CD1c-positive myeloid dendritic cell (primary cell): ENCODE data around the gene TNK2.
A peak's percentile ranks its signal among the peaks of the same experiment; 100 is the strongest.
"Not testable (repeated sequence)": the region's sequence is repeated elsewhere in the genome, so short reads cannot be mapped to it uniquely, and the experiment has no call there.

Source experiments
- DNase-seq: peaks from one replicate; pipeline ENCODE4 v3.0.0-alpha.2; 2016; ENCODE audit errors: extremely low spot score

TNK2 gene

DNA sequence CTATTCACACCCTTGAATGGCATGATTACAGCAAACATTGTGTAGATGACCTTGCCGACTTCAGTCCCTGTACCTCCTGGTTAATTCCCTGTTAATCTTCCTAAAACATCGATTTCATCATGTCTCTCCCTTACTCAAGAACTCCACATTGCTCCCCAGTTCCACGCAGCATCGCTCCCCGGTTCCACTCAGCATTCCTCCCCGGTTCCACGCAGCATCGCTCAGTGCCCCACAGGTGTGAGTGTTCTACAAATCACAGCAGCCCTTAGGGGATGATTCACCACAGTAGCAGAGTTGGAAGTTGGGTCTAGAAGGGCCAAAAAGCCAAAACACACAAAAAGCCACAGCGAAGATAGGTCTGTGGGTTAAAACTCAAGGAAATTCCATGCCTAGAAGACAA lies 8.6 kb upstream of the TNK2 start:
- DNase-seq = no peak

DNA sequence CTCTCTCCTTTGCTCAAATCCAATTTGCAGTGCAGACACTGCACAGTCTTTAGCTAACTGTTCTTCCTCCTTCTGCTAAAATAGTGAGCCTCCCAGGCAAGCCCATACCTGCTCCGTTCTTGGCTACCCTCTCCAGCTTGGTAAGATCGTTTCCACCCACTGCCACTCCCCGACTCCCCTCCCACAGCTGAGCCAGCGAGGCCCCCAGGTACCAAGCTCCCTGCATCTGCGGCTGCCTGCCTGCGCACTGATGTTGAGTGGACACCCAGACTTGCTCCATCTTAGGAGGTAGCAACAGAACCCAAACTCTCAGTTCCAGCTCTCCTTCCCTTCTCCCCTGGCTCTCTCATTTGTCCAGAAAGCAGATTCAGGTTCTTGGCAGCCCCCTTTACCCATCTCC lies 7.9 kb upstream of the TNK2 start:
- DNase-seq = no peak

DNA sequence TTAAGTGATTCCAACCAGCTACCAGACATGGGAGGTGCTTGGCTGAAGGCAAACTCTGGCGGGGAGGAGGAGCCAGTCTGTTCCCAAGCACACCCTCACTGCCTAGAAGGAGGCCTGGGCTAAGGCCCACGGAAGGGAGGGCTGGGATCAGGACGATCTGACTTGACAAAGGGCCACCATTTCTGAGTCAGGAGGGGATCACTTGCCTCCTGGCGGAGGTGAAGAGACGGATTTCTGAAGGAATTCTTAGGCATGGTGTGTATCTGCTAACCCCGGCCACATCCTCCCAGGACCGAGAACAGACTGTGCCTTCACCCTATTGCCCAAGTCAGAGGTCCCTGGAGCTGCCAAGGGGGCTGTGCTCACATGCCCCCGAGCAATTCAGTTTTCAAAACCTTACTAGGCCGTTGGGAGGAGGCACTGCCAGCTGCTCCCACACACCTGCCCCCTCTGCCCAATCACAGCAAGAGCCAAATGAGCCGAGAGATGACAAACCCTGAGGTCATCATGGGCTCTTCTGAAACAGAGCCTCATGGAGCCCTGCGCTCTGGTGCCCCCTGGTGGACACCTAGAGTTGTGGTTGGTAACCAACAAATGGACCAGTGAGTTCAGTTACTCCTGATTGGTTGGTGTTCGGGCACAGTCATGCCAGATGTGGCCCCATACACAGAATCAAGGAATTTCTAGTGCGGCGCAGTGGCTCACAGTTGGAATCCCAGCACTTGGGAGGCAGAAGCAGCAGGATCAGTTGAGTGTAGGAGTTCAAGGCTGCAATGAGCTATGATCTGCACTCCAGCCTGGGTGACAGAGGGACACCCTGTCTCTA lies 6.5 kb upstream of the TNK2 start:
- DNase-seq = peak; percentile 97

DNA sequence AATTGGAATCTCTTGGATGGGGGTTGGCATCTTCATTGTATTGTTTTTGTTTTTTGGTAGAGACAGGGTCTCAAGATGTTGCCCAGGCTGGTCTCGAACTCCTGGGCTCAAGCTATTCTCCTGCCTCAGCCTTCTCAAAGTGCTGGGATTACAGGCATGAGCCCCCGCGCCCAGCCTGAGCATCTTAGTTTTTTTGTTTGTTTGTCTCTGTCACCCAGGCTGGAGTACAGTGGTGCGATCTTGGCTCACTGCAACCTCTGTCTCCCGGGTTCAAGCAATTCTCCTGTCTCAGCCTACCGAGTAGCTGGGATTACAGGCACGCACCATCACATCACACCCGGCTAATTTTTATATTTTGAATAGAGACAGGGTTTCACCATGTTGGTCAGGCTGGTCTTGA lies 5.8 kb upstream of the TNK2 start:
- DNase-seq = not testable (repeated sequence)

DNA sequence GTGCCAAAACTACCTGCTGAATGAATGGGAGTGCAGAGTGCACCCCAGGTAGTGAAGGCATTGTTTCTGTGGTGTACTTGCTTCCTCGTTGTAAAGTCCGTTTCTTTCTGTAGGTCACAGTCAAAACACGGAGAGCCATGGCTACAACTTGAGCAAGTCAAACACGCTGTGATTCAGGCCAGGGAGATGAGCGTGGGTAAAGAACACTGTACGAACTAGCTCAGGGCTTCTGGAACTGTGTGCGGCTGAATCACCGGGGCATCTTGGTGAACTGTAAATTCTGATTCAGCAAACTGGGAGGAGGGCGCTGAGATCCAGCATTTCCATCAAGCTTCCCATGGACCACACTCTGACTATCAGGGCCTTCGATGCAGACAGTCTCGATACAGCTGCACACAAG lies 5.0 kb upstream of the TNK2 start:
- DNase-seq = no peak

DNA sequence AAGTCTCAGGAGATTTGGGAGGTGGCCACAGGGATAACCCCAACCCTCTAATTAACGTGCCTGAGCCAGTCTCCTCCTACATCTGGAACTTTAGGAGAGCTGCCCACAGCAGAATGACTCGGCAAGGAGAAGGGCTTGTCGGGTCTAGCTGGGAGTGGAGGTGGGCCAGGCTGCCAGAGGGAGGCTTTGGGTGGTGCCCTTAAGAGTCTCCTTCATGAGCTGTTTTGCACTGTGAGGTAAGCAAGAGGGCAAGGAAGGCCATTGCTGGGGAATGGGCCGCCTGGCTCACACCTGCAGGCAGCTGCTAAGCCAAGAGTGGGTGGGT lies 3.6 kb upstream of the TNK2 start:
- DNase-seq = no peak

DNA sequence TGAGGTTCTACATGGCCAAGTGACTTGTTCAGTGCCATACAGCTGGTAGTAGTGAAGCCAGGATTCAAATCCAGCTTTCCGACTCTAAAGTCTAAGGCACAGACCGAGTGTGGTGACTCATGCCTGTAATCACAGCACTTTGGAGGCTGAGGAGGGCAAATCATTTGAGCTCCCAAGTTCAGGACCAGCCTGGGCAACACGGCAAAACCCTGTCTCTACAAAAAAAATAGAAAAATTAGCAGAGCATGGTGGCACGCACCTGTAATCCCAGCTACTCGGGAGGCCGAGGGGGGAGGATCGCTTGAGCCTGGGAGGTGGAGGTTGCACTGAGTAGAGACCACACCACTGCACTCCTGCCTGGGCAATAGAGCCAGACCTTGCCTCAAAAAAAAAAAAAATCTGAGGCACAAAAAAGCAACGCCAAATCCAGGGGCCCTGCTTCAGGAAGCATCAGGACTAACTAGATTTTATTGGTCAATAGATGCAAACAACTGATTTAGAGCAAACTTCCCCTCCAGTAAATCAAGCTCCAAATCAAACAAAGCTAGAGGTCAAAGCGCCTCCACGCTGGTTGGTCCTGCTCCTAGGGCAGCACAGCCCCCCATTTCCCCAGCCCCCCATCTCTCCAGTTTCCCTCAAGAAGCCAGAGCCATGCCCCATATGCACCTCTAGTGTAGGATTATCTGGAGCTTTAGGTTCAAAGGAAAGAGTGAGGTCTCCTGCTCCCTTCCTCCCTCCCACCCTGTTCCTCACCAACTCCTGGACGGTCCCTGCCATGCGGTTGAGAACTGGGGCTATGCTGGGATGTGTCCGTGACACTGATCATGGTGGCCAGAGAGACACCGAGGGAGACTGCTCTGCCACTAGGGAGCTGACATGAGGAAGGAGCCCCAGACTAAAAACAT lies 2.9 kb upstream of the TNK2 start:
- no peak for DNase-seq

DNA sequence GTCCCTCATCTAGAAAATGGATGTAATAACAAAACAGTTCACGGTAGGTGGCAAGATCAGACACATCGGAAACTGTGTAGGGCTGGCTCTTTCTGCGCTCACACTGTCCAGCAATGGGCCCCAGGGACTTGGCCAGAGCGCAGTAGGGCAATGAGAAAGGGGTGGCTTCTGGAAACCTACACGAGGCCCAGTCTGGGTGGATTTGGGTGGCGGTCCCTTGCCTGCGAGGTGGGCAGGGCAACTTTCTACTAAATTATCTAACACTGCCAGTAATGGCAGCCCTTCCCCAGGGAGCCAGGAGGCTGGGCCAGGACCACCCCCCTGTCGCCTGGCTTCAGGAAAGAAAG lies 2.1 kb upstream of the TNK2 start:
- DNase-seq = no peak

DNA sequence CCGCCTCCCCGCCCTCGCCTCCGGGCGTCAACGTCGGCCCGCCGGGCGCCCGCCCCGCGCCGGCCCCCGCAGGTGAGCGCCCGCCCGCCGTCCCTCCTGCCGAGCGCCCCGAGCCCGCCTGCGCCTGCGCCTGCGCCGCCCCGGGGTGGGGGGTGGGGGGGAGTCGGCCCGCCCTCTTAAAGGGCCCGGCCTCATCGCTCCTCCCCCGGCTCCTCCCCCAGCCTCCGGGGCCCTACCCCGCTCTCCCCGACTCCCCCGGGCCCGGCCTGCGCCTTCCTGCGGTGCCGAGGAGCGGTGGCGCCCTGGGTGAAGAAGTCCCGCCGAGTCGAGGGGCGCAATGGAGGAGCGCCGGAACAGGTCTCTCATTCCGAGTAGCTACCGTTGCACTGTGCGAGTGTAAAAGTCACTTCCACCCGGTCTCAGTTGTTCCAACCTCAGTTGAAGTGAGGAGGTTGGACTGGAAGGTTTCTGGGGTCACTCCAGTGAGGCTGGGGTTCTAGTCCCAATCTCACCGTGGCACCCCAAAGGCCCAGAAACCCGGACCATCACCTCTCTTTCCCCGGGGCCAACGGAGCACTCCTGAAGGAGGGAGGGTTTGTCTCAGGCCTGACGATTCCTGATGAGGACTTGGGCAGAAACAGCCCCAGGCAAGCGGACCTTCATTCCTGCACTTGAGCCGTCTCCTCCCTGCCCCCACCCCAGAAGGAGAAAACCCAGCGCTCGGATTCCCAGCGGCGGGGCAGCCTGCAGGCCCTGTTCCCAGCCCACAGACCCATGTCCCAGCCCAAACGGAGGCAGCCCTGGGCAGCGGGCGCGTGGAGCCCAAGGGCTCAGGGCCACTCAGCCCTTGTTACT lies 1.5 kb upstream of the TNK2 start:
- peak; percentile 85 for DNase-seq

DNA sequence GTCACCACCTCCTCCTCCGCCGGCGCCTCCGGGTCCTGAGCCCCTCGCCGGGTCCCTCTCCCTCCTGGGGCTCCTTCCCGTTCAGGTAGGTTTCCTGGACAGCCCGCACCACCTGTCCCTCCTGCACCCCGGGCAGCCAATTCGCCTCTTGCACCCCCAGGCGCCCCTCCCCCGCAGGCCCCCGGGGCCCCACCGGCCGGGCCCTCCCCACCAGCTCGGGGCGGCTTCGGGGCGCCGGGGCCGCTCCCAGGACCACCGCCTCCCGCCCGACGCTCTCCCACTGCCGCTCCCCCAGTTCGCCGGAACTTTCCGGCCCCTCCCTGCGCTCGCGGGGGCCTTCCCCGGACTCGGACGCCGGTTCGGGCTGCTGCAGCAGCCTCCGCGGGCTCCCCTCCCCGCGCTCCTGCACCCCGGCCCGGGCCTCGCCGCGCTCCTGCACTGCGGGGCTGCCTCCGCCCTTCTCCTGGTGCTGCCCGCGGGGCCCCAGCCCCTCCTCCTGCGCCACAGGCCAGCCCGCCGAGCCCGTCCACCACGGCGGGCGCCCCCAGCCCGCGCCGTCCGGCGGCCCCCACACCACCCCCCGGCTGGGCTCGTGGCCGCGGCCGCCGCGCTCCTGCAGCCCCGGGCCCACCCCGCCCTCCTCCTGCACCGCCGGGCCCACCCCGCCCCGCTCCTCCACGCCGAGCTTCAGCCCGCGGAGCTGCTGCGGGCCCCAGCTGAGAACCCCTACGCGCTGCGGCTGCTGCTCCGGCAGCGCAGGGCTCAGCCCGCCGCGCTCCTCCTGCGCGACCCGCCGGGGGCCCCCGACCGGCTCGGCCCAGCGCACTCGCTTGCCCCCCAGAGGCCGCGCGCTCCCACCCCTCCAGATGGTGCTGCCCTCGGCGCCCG lies 587 bp upstream of the TNK2 start:
- DNase-seq = peak; percentile 19

DNA sequence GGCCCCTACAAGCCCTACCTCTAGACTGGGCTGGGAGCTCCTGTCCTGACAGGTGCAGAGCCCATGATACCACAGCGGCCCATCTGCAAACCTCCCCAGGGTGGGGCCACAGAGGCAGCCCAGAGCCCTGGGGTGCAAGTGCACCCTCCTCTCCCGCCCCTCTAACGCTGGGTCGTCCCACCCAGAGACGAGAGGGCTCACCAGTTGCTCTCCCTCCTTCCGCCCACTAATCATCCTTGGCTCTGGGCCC lies 742 bp downstream of the TNK2 start:
- no peak for DNase-seq

DNA sequence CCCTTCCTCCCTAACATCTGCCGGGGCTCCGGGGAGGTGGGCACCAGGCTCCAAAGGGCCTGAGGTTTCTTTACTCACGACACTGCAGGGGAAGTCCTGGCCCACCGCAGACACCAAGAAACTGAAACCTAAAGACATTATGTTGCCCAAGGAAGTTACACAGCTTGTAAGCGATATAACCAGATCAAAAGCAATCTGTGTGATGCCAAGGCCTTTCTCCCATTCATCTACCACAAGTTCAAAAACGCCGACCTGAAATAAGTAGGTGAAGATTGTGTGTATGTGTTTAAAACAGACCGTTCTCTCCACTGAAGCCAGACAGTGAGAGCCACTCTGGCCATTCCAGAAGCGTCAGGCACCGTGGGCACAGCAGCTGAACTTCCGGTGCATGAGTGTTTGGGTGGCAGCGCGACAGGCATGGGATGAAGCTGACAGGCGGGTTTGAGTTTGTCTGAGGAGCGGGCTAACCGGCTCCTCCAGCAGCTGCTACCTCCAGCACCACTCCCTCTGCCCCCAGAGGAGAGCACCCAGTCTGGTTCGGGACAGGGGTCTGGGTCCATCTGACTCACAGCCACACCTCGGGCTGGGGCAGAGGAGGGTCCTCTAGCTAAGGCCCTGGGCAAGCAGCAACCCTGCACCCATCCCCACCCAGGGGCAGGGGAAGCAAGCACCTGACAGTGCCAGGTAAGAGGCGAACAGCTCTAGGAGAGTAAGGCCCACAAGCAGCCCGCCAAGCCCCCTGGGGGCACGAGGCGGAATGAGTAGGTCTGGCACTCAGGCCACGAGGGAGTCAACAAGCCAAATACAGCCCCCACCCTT lies 1.3 kb downstream of the TNK2 start:
- DNase-seq = peak; percentile 76

DNA sequence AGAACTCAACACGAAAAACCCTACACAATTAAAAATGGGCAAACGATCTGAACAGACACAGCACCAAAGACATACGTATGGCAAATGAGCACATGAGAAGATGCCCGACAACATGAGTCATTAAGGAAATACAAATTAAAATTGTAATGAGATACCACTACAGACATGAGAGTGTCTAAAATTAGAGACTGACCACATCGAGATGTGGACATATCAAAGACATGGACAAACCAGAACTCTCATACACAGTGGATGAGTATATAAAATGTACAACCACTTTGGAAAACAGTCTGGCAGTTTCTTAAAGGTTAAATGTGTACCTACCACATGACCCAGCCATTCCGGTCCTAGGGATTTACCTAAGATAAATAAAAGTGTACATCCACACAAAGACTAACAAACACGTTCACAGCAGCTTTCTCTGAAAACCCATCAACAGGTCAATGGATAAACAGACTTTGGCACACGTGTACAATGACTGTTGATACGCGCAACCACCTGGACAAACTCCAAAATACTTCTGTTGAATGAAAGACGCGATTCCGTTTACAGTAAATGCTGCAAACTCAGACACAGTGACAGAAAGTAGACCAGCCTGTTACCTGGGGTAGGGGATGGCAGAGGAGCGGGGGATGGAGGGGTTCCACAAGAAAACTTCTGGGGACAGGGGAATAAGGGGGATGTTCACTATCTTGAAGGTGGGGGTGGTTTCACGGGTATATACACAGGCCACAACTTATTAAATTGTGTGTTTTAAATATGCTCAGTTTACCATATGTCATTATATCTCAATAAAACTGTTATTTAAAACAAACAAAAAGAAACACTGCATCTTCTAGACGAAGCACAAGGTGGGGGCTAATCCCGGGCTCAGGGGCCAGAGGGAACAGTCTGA lies 2.1 kb downstream of the TNK2 start:
- DNase-seq = peak; percentile 51

DNA sequence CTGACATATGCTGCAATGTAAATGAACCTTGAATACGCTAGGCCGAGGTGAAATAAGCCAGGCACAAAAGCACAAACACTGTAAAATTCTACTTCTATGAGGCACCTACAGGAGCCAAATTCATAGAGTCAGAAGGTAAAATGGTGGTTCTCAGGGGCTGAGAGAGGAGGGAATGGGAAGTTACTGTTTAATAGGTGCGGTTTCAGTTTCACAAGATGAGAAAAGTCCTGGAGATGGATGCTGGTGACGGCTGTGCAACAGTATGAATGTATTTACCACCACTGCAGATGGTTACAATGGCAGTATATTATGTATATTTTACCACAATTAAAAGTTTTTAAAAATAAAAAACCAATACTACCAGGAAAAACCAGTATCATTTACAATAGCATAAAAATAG lies 4.0 kb downstream of the TNK2 start:
- peak; percentile 53 for DNase-seq

DNA sequence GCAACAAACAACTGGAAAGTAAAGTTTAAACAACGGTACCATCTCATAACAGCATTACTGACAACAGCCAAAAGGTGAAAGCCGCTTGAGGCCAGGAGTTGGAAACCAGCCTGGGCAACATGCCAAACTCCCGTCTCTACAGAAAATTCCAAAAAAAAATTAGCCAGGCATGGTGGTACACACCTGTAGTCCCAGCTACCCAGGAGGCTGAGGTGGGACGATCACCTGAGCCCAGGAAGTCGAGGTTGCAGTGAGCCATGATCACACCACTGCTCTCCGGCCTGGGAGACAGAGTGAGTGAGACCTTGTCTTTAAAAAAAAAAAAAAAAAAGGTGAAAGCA lies 4.4 kb downstream of the TNK2 start:
- no peak for DNase-seq

DNA sequence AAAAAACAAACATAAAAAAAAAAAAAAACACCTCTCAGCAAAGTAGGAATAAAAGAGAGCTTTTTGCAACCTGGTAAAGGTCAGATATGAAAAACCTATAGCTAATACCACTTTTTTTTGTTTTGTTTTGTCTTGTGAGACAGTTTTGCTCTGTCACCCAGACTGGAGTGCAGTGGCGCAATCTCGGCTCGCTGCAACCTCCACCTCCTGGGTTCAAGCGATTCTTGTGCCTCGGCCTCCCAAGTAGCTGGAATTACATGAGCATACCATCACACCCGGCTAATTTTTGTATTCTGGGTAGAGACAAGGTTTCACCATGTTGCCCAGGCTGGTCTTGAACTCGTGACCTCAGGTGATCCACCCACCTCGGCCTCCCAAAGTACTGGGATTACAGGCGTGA lies 5.7 kb downstream of the TNK2 start:
- DNase-seq = not testable (repeated sequence)

DNA sequence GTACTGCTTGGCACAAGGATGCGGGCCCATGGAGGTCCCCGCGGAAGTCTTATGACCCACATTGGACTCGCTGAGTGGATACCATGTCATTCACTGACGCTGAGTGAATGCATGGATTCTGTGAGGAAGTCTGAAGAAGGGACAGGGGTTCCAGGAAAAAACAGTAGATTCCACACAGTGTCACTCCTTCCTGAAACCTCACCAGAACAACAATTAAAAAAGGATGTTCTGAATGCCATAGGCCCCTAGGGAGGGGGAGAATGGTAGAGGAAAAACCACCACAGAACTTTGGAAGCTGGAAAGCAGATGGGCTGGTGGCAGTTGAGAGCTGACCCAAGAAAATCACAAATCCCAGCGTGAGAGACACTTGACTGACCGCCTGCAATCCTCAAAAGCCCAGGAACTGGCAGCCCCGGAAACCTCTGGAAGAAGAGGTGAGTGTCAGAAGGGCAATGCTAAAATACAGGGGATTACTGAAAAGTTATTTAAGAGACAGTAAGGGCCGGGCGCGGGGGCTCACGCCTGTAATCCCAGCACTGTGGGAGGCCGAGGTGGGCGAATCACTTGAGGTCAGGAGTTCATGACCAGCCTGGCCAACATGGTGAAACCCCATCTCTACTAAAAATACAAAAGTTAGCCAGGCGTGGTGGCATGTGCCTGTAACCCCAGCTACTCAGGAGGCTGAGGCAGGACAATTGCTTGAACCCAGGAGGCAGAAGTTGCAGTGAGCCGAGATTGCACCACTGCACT lies 6.3 kb downstream of the TNK2 start:
- DNase-seq = peak; percentile 35

DNA sequence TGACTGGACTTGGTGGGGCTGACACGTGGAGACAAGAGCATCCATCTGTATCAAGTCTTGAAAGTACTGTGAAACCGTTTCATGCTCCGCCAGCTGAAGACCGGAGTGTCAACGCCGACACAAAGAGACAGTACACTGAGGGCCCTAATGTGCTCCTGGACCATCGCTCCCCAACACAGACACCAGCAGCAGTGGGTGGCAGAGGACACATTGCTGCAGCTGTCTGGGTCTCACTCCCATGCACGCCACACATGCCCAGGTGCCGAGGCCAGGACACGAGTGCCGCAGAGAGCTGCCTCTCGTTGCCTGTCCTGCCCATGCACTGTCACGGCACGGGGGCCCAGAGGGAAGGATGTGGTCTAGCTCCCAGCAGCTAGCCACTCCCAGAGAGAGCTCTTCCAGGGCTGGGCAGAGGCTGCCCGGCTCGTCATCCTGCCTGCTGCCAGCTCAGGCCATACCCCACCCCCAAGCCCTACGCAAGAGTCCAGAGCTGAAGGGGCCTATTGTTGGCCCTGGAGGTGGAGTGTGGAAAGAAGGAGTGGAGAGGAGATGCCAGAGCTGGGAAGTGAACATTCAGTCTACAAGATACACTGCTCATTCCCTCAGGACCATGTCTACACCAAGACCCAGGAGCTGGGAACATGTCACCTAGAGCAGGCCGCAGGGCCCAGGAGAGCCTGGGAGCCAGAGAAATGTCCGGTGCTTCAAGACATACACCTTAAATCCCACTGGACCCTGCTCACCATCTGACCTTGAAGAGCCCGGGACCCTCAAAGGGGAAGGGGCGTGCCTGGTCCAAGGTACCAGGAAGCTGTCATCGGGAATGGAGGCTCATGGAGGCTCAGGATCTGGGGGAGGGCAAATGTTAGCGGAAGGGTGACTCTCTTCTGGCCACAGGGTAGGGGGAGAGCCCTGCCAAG lies 7.7 kb downstream of the TNK2 start:
- DNase-seq = peak; percentile 85
